HG03025 (cell line): ENCODE data around the gene KIFC1.

Experiments used
- ATAC-seq: cut with Tn5 transposase; IDR thresholded peaks from one replicate; pipeline ENCODE4 v1.9.1; 2021; ENCODE audit warnings: mild to moderate bottlenecking, moderate library complexity; ENCODE audit not compliant: unreplicated experiment, low FRiP score

Gene KIFC1

GRCh38 chr6:33410050-33410710, 18.6 kb downstream of the KIFC1 start:
- peak; percentile 56 for ATAC-seq

- ATAC-seq, result peak; percentile 33
Measured at GRCh38 chr6:33410711-33411631, 19.3 kb downstream of the KIFC1 start, which contains the start of gene PHF1. Gene PHF1, plus strand, starts transcription at chr6:33411014. Its CDS starts 1,250 bp downstream, at chr6:33412264.

GRCh38 chr6:33411632-33412005, 20.0 kb downstream of the KIFC1 start:
- ATAC-seq, result no peak

- no peak for ATAC-seq
Measured at GRCh38 chr6:33412140-33413009, 20.8 kb downstream of the KIFC1 start.

GRCh38 chr6:33413241-33414120, 21.9 kb downstream of the KIFC1 start:
- no peak for ATAC-seq

- ATAC-seq, result no peak
Measured at GRCh38 chr6:33414592-33415271, 23.1 kb downstream of the KIFC1 start.

GRCh38 chr6:33415831-33416230, 24.2 kb downstream of the KIFC1 start:
- ATAC-seq, result no peak

GRCh38 chr6:33416386-33417127, 24.9 kb downstream of the KIFC1 start:
- no peak for ATAC-seq

GRCh38 chr6:33417128-33417902, 25.7 kb downstream of the KIFC1 start:
- ATAC-seq, result no peak

GRCh38 chr6:33417903-33418689, 26.5 kb downstream of the KIFC1 start, which contains the start of gene CUTA:
Gene CUTA, minus strand, starts transcription at chr6:33418107. Its CDS starts 107 bp downstream, at chr6:33418000.
- ATAC-seq, result peak; percentile 88

- ATAC-seq, result no peak
Measured at GRCh38 chr6:33418690-33419291, 27.2 kb downstream of the KIFC1 start.

GRCh38 chr6:33419580-33420490, 28.2 kb downstream of the KIFC1 start, which contains the start of gene SYNGAP1:
Gene SYNGAP1, plus strand, starts transcription at chr6:33420065. Its CDS starts 200 bp downstream, at chr6:33420265.
- ATAC-seq, result no peak

GRCh38 chr6:33420491-33421343, 29.1 kb downstream of the KIFC1 start:
- no peak for ATAC-seq

- ATAC-seq, result no peak
Measured at GRCh38 chr6:33421344-33421643, 29.7 kb downstream of the KIFC1 start.

- ATAC-seq, result no peak
Measured at GRCh38 chr6:33423777-33424176, 32.2 kb downstream of the KIFC1 start.
